Epithelial cell of prostate (primary cell): ENCODE data around the gene CFB.
"Not testable (repeated sequence)": the region's sequence is repeated elsewhere in the genome, so short reads cannot be mapped to it uniquely, and the experiment has no call there.

Experiments used
- DNase-seq: peaks from one replicate; pipeline ENCODE4 v3.0.0-alpha.2; 2011; ENCODE audit warnings: low read depth, low spot score
- H3K27ac ChIP-seq: fragments of 450-650 bp; 2 replicates; pipeline ENCODE4 v1.5.1; 2017; ENCODE audit warnings: mild to moderate bottlenecking

Gene CFB

DNA sequence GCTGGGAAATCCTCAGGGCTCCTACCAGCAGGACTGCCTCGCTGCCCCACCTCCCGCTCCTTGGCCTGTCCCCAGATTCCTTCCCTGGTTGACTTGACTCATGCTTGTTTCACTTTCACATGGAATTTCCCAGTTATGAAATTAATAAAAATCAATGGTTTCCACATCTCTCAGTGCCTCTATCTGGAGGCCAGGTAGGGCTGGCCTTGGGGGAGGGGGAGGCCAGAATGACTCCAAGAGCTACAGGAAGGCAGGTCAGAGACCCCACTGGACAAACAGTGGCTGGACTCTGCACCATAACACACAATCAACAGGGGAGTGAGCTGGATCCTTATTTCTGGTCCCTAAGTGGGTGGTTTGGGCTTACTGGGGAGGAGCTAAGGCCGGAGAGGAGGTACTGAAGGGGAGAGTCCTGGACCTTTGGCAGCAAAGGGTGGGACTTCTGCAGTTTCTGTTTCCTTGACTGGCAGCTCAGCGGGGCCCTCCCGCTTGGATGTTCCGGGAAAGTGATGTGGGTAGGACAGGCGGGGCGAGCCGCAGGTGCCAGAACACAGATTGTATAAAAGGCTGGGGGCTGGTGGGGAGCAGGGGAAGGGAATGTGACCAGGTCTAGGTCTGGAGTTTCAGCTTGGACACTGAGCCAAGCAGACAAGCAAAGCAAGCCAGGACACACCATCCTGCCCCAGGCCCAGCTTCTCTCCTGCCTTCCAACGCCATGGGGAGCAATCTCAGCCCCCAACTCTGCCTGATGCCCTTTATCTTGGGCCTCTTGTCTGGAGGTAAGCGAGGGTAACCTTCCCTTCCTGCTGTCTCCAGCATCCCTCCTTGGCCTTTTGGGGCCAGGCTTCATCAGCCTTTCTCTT, at the start of gene CFB:
CFB (plus strand) TSS at position 589 of the 863 bp plus-strand sequence; CDS start at position 716, 127 bp downstream.
- peak; percentile 33 for DNase-seq
- H3K27ac ChIP-seq, result peak within 1 kb of the TSS; percentile 42

GRCh38 chr6:31896493-31896855, 49.4 kb upstream of the CFB start:
- no peak overlapping the region for H3K27ac ChIP-seq
- DNase-seq, result no peak

- H3K27ac ChIP-seq, result peak overlapping the region; percentile 71
- no peak for DNase-seq
Measured at GRCh38 chr6:31896856-31897611, 48.9 kb upstream of the CFB start.

DNA sequence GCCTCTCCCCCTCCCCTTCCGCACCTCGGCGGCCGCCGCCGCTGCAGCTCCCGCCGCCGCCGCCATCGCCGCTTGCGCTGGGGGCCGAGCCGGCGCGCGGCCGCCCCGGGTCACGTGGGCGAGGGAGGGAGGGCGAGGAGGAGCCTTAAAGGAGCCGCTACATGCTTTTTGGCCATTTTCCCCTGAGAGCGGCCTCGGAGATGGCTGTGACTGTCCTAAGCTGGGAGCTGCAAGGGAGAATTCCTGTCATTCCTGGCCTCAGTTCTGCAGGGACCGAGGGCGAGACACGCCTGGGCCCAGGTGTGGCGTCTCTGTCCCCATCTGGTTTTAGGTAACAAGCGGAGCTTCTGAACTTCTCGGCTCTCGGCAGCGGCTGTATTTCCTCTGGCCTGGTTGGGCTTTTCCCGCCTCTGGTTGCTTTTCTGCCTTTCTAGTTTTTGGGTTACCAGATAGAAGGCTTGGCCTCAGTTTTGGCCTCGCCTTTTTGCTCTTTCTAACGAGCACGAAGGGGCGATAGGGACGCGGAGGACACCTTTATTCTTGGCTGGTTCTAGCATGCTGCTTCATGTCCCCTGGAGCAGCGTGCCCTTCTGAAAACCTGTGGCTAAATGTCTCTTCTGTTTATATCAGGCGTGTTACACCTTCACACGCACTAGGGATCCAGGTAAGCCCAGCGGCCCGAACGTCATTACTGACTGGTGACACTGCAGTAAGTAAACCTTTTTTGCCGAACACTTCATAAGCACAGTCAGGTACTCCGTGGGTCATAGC, 48.1 kb upstream of the CFB start, which contains the start of gene EHMT2:
EHMT2 (minus strand) TSS at position 87 of the 771 bp plus-strand sequence; CDS start at position 66, 21 bp downstream.
- H3K27ac ChIP-seq, result peak within 1 kb of the TSS; percentile 71
- no peak for DNase-seq

DNA sequence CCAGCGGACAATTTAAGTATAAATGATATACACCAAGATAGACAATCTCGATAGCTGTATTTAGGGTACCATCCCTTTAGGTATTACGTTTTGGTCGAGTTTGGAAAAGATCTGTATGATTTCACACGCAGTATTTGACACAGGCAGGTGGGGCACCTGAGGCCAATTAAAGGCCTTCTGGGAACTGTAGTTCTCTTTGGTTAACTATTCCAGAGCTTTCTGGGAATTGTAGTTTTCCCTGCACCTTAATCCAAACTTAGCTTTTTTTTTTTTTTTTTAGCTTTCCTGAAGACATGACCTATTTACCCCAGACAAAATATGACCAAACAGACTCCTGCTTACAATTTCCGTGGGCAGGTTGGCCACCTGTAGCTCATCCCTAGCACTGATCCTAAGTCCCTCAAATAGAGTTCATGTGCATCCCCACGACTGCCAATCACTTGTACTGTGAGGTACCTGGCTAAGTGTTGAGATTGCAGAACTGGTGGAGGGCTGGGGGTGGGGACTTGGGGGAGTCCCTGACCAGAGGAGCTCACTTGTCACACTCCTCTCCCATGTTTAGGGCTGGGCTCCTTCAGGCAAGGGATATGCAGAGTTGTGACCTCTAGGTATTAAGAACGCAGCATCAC, 47.4 kb upstream of the CFB start:
- no peak for DNase-seq
- H3K27ac ChIP-seq, result peak overlapping the region; percentile 71

DNA sequence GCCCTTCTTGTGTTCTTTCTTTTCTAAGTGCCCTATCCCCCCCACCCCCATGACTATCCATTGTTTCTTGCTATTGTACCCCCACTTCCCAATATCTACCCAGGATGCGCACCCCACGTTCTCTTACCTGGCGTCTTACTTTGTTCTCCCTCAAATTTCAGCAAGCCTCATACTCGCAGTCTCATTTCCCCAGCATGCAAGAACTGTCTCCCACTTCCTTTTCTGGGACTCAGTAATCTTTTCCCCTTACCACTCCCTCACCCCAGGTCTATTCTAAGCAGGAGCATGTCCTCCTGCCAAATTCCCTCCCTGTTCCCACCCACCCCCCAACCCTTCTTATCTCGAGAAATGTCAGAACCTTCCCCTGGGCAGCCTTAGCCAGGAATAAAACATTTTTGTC, 46.7 kb upstream of the CFB start:
- DNase-seq, result no peak
- no peak overlapping the region for H3K27ac ChIP-seq

- no peak overlapping the region for H3K27ac ChIP-seq
- DNase-seq, result no peak
Measured at GRCh38 chr6:31899882-31900722, 45.8 kb upstream of the CFB start.

GRCh38 chr6:31900917-31901414, 44.9 kb upstream of the CFB start:
- DNase-seq, result no peak
- H3K27ac ChIP-seq, result no peak overlapping the region

DNA sequence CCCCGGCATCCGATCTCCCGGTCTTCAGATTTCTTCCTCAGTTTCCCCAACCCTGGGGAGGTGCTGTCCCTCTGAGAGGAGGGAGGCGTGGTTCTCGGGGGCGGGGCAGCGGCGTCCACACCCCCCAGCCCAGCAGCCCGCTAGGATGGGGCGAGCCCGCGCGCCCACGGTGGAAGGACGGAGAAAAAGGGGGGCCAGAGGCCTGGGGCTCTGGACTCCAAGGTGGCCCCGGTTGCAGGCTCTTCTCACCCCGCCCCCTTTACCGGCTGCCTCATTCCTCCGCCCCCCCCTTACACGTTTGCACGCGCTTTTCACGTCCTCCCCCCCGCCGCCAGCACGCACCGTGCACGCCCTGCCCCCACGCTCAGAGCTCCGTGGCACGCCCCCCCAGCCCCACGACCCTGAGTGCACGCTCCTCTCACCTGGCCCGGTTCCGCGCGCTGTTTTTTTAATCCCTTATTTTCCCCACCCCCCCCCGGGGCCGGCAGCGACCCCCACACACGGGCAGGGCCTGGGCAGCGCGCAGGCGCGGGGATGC, 44.4 kb upstream of the CFB start:
- DNase-seq, result no peak

GRCh38 chr6:31901953-31902643, 43.8 kb upstream of the CFB start, which contains the start of gene ZBTB12:
Gene ZBTB12, minus strand, starts transcription at chr6:31902086. Its CDS starts 781 bp downstream, at chr6:31901305.
- peak within 1 kb of the TSS; percentile 40 for H3K27ac ChIP-seq
- DNase-seq, result no peak

More for the DNA sequence above, 44.4 kb upstream of the CFB start:
- peak overlapping the region; percentile 40 for H3K27ac ChIP-seq

GRCh38 chr6:31903957-31904356, 41.9 kb upstream of the CFB start:
- H3K27ac ChIP-seq, result no peak overlapping the region
- DNase-seq, result no peak

DNA sequence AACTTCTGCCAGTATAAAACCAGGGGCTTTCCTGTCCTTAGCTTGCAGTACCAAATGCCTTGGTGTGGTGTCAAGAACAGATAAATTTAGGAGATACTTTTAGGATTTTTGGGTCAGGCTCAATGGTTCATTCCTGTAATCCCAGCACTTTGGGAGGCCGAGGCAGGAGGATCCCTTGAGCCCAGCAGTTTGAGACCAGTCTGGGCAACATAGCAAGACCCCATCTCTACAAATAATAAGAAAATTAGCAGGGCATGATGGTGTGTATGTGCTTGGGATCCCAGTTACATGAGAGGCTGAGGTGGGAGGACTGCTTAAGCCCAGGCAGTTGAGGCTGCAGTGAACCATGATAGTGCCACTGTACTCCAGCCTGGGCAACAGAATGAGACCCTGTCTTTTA, 40.9 kb upstream of the CFB start:
- no peak for DNase-seq
- H3K27ac ChIP-seq, result no peak overlapping the region

DNA sequence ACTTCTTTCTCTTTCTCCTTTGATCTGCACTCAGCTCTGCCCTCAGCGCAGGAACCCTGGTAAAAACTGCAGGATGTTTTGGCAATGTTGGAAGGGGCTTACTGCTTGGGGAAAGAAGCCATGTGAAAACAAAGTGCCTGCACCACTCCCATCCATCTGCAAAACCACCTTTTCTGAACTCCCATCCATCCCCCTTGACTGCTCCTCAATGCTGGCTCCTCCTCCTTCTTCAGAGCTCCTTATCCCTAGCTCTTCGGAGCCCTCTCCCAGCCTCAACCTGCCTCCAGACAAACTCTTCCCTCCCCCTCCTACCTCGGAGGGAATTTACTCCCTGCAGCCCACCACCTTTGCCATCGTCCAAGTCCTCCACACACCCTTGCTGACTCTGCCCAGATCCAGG, 39.8 kb upstream of the CFB start:
- H3K27ac ChIP-seq, result no peak overlapping the region
- DNase-seq, result no peak

GRCh38 chr6:31906727-31907126, 39.2 kb upstream of the CFB start:
- not testable (repeated sequence) for DNase-seq, H3K27ac ChIP-seq

- no peak overlapping the region for H3K27ac ChIP-seq
- no peak for DNase-seq
Measured at GRCh38 chr6:31907158-31907813, 38.6 kb upstream of the CFB start.

- H3K27ac ChIP-seq, DNase-seq: not testable (repeated sequence)
Measured at GRCh38 chr6:31908255-31908654, 37.6 kb upstream of the CFB start.

DNA sequence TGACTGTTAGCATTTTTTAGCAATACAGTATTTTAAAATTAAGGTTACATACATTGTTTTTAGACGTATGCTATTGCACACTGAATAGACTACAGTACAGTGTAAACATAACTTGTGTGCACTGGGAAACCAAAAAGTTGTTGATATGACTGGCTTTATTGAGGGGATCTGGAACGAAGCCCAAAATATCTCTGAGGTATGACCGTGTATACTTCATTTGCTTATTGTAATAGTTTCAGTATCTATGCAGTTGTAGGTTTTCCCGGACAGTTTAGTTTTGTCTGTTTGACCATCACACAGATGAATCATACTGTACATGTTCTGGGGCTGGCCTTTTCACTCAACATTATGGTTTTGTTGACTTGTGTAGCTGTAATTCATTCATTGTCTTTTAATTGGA, 37.1 kb upstream of the CFB start:
- no peak for DNase-seq

DNA sequence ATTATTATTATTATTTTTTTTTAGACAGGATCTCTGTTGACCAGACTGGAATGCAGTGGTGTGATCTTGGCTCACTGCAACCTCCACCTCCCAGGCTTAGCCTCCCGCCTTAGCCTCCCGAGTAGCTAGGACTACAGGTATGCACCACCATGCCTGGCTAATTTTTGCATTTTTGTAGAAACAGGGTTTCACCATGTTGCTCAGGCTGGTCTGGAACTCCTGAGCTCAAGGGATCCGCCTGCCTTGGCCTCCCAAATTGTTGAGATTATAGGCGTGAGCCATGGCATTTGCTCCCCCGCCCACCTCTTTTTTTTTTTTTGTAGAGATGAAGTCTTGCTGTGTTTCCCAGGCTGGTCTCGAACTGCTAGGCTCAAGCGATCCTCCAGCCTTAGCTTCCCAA, 36.6 kb upstream of the CFB start:
- not testable (repeated sequence) for H3K27ac ChIP-seq, DNase-seq

More for the DNA sequence above, 37.1 kb upstream of the CFB start:
- H3K27ac ChIP-seq, result no peak overlapping the region
